Muscle layer of duodenum (tissue), 2 donors: ENCODE results near the gene MAN1B1.

Experiments used
- H3K27ac ChIP-seq: one replicate; pipeline ENCODE4 v1.7.0; 2013; ENCODE audit warnings: mild to moderate bottlenecking, low read length
- H3K27me3 ChIP-seq: one replicate; pipeline ENCODE4 v1.7.0; 2013; ENCODE audit warnings: low read depth, mild to moderate bottlenecking, control low read depth, low read length
- H3K36me3 ChIP-seq, 2 donors: one replicate each; pipeline ENCODE4 v1.7.0; 2013; ENCODE audit warnings: low read length in 2 of 2, control low read depth in 1 of 2, mild to moderate bottlenecking in 1 of 2; ENCODE audit not compliant: insufficient read depth in 2 of 2, control insufficient read depth in 1 of 2
- H3K4me1 ChIP-seq, 2 donors: one replicate each; pipeline ENCODE4 v1.7.0; 2013; ENCODE audit warnings: low read length in 2 of 2, mild to moderate bottlenecking in 2 of 2, control low read depth in 1 of 2, moderate library complexity in 1 of 2; ENCODE audit not compliant: insufficient read depth in 2 of 2, control insufficient read depth in 1 of 2
- H3K4me3 ChIP-seq, 2 donors: one replicate each; pipeline ENCODE4 v1.7.0; 2013; ENCODE audit warnings: low read length in 2 of 2, low read depth in 1 of 2, mild to moderate bottlenecking in 1 of 2
- H3K9me3 ChIP-seq, 2 donors: one replicate each; pipeline ENCODE4 v1.7.0; 2013; ENCODE audit warnings: low read length in 2 of 2, control low read depth in 1 of 2, mild to moderate bottlenecking in 1 of 2; ENCODE audit not compliant: control insufficient read depth in 1 of 2
- donor health status: healthy.

Gene MAN1B1

GRCh38 chr9:137045294-137046087 is 41.3 kb upstream of the MAN1B1 start:
- Histone ChIP-seq H3K36me3 (peaks cover 0 to 11% of the 10 kb centered on the region in 2 donors), H3K4me3 (peak overlapping the region; percentile 61 to 78), H3K4me1 (peaks cover 4 to 36% of the 10 kb centered on the region in 2 donors), H3K27ac (no peak overlapping the region), H3K9me3 (no peaks in the 10 kb centered on the region), H3K27me3 (peaks cover 18% of the 10 kb centered on the region)

GRCh38 chr9:137046088-137046787 is 40.5 kb upstream of the MAN1B1 start, which contains the start of gene NPDC1:
TSS of gene NPDC1 (minus strand) at chr9:137046177. CDS start at chr9:137045989, 188 bp downstream.
- no peak within 1 kb of the TSS for H3K27ac ChIP-seq
- H3K9me3 ChIP-seq, result no peaks in the 10 kb centered on the region
- peak within 1 kb of the TSS; percentile 61 to 78 for H3K4me3 ChIP-seq
- H3K27me3 ChIP-seq, result peaks cover 18% of the 10 kb centered on the region
- peaks cover 0 to 4% of the 10 kb centered on the region in 2 donors for H3K36me3 ChIP-seq
- peaks cover 4 to 36% of the 10 kb centered on the region in 2 donors for H3K4me1 ChIP-seq

- Histone ChIP-seq H3K4me1 (peaks cover 4 to 41% of the 10 kb centered on the region in 2 donors), H3K27ac (no peak overlapping the region), H3K9me3 (no peaks in the 10 kb centered on the region), H3K27me3 (peaks cover 29% of the 10 kb centered on the region), H3K4me3 (no peak overlapping the region), H3K36me3 (no peaks in the 10 kb centered on the region)
These were observed 37.9 kb upstream of the MAN1B1 start for GRCh38 chr9:137048655-137049543.

GRCh38 chr9:137049544-137050449 is 37.0 kb upstream of the MAN1B1 start:
- Histone ChIP-seq H3K27me3 (peaks cover 26% of the 10 kb centered on the region), H3K9me3 (no peaks in the 10 kb centered on the region), H3K4me3 (no peak overlapping the region), H3K4me1 (peaks cover 3 to 41% of the 10 kb centered on the region in 2 donors), H3K36me3 (no peaks in the 10 kb centered on the region), H3K27ac (no peak overlapping the region)

GRCh38 chr9:137050570-137050969 is 36.2 kb upstream of the MAN1B1 start:
- Histone ChIP-seq H3K4me1 (peaks cover 3 to 43% of the 10 kb centered on the region in 2 donors), H3K27me3 (peaks cover 22% of the 10 kb centered on the region), H3K36me3 (no peaks in the 10 kb centered on the region), H3K4me3 (no peak overlapping the region), H3K27ac (no peak overlapping the region), H3K9me3 (no peaks in the 10 kb centered on the region)

GRCh38 chr9:137051145-137051724 is 35.5 kb upstream of the MAN1B1 start:
- H3K9me3 ChIP-seq, result no peaks in the 10 kb centered on the region
- H3K4me1 ChIP-seq, result peaks cover 5 to 46% of the 10 kb centered on the region in 2 donors
- H3K4me3 ChIP-seq, result no peak overlapping the region
- H3K36me3 ChIP-seq, result no peaks in the 10 kb centered on the region
- no peak overlapping the region for H3K27ac ChIP-seq
- H3K27me3 ChIP-seq, result peaks cover 22% of the 10 kb centered on the region

- peaks cover 22% of the 10 kb centered on the region for H3K27me3 ChIP-seq
- H3K9me3 ChIP-seq, result no peaks in the 10 kb centered on the region
- H3K4me1 ChIP-seq, result peaks cover 5 to 44% of the 10 kb centered on the region in 2 donors
- no peak overlapping the region for H3K27ac ChIP-seq
- H3K4me3 ChIP-seq, result no peak overlapping the region
- H3K36me3 ChIP-seq, result no peaks in the 10 kb centered on the region
These were observed 34.5 kb upstream of the MAN1B1 start for GRCh38 chr9:137052293-137052692.

GRCh38 chr9:137052998-137053943 is 33.5 kb upstream of the MAN1B1 start:
- H3K27ac ChIP-seq, result no peak overlapping the region
- H3K4me1 ChIP-seq, result peaks cover 5 to 44% of the 10 kb centered on the region in 2 donors
- peaks cover 22% of the 10 kb centered on the region for H3K27me3 ChIP-seq
- no peaks in the 10 kb centered on the region for H3K36me3 ChIP-seq
- peak overlapping the region in 1 of 2 donors; percentile 55 for H3K4me3 ChIP-seq
- no peaks in the 10 kb centered on the region for H3K9me3 ChIP-seq
